Small intestine (tissue), 7 donors: Measurements from ENCODE around the gene TEC. TPM values are rescaled to one million over a fixed set of nuclear protein-coding genes. Genes with fewer than 3 reads are reported as not detected.
A peak's percentile ranks its signal among the peaks of the same experiment; 100 is the strongest.

Experiments
- DNase-seq, 2 donors: peaks; one replicate each; pipeline versions ENCODE4 v3.0.0 to v3.0.0-alpha.2; 2013
- FAIRE-seq: peaks from 2 replicates; lab custom pipeline; 2012; peaks lifted over from hg19 to GRCh38; lab: Jason Lieb, UNC
- H3K27ac ChIP-seq, 3 donors: one replicate each; pipeline ENCODE4 v1.5.1; 2013; ENCODE audit warnings: low read length in 2 of 3, mild to moderate bottlenecking in 2 of 3, control low read depth in 1 of 3, inconsistent platforms in 1 of 3, low read depth in 1 of 3, moderate library complexity in 1 of 3
- H3K27me3 ChIP-seq, 3 donors: one replicate each; pipeline ENCODE4 v1.6.1; 2013; ENCODE audit warnings: low read length in 3 of 3, inconsistent platforms in 1 of 3; ENCODE audit not compliant: control insufficient read depth in 3 of 3, insufficient read depth in 3 of 3
- H3K36me3 ChIP-seq, 3 donors: one replicate each; pipeline ENCODE4 v1.6.1; 2013; ENCODE audit warnings: low read length in 3 of 3, inconsistent platforms in 1 of 3, low read depth in 1 of 3, mild to moderate bottlenecking in 1 of 3, moderate library complexity in 1 of 3; ENCODE audit not compliant: control insufficient read depth in 3 of 3, insufficient read depth in 2 of 3
- H3K4me1 ChIP-seq, 3 donors: one replicate each; pipeline ENCODE4 v1.6.1; 2013; ENCODE audit warnings: low read length in 2 of 3, inconsistent platforms in 1 of 3, low read depth in 1 of 3, mild to moderate bottlenecking in 1 of 3, moderate library complexity in 1 of 3; ENCODE audit not compliant: control insufficient read depth in 3 of 3, insufficient read depth in 2 of 3
- H3K4me3 ChIP-seq, 3 donors: one replicate each; pipeline ENCODE4 v1.5.1; 2013; ENCODE audit warnings: low read length in 3 of 3, control low read depth in 1 of 3, inconsistent platforms in 1 of 3, low read depth in 1 of 3, mild to moderate bottlenecking in 1 of 3, moderate library complexity in 1 of 3
- H3K9me3 ChIP-seq, 2 donors: one replicate each; pipeline ENCODE4 v1.6.1; 2013; ENCODE audit warnings: low read depth in 1 of 2, low read length in 1 of 2; ENCODE audit not compliant: control insufficient read depth in 2 of 2, insufficient read depth in 1 of 2
- WGBS, 3 donors: extraction: QIAGEN DNeasy Blood & Tissue Kit; methylation state at CpG; one replicate each; pipeline ENCODE4 v1.1.7; 2013; 5-methylcytosine and 5-hydroxymethylcytosine counted together
- polyA plus RNA-seq, 4 donors: library from polyadenylated mRNA; stranded (reverse) in 3 of 4; unstranded in 1 of 4; fragments of 200-250 nt in 3 of 4; fragments of 120-200 nt in 1 of 4; gene quantifications; one replicate each; pipeline versions ENCODE4 v1.2.1 to v1.2.3, GENCODE V29; 2013
- donor health status: healthy with polysubstance abuse.
- donor health status: control.
- donor health status: control.
- donor health status: Bipolar disorder and iron deficiency.
- donor health status: healthy.

Gene TEC
- polyA plus RNA-seq, 4 donors, result 1.3 to 4.5 (median 3.3) TPM

GRCh38 chr4:48243887-48244286 lies 25.8 kb downstream of the TEC start:
- WGBS, 3 donors, result 73 to 91% (median 87%) methylated on average over 2 of the region's 2 CpGs
- Histone ChIP-seq H3K9me3 (no peaks in the 10 kb centered on the region), H3K4me3 (no peak overlapping the region), H3K4me1 (no peaks in the 10 kb centered on the region), H3K27ac (no peak overlapping the region), H3K36me3 (no peaks in the 10 kb centered on the region), H3K27me3 (no peaks in the 10 kb centered on the region)
- FAIRE-seq, result no peak
- peak in 1 of 2 donors; percentile 38 for DNase-seq

GRCh38 chr4:48243429-48243828 lies 26.2 kb downstream of the TEC start:
- DNase-seq, result peak; percentile 47 to 50
- 54 to 81% (median 80%) methylated on average over 3 of the region's 3 CpGs for WGBS, 3 donors
- H3K4me1 ChIP-seq, result no peaks in the 10 kb centered on the region
- no peak overlapping the region for H3K27ac ChIP-seq
- no peaks in the 10 kb centered on the region for H3K9me3 ChIP-seq
- FAIRE-seq, result no peak
- no peaks in the 10 kb centered on the region for H3K36me3 ChIP-seq
- H3K27me3 ChIP-seq, result no peaks in the 10 kb centered on the region
- H3K4me3 ChIP-seq, result no peak overlapping the region

GRCh38 chr4:48242511-48243195 lies 27.0 kb downstream of the TEC start:
- H3K36me3 ChIP-seq, result no peaks in the 10 kb centered on the region
- H3K4me3 ChIP-seq, result no peak overlapping the region
- no peak for FAIRE-seq
- H3K9me3 ChIP-seq, result no peaks in the 10 kb centered on the region
- no peak overlapping the region for H3K27ac ChIP-seq
- H3K27me3 ChIP-seq, result no peaks in the 10 kb centered on the region
- 69 to 89% (median 82%) methylated on average over 1 of the region's 1 CpG for WGBS, 3 donors
- no peak for DNase-seq
- H3K4me1 ChIP-seq, result no peaks in the 10 kb centered on the region

GRCh38 chr4:48241731-48242130 lies 27.9 kb downstream of the TEC start:
- no peak for DNase-seq
- no peaks in the 10 kb centered on the region for H3K36me3 ChIP-seq
- no peaks in the 10 kb centered on the region for H3K4me1 ChIP-seq
- no peak overlapping the region for H3K27ac ChIP-seq
- no peaks in the 10 kb centered on the region for H3K9me3 ChIP-seq
- FAIRE-seq, result no peak
- H3K27me3 ChIP-seq, result no peaks in the 10 kb centered on the region
- no peak overlapping the region for H3K4me3 ChIP-seq
- 93 to 97% (median 96%) methylated on average over 2 of the region's 2 CpGs for WGBS, 3 donors

GRCh38 chr4:48237996-48238645 lies 31.5 kb downstream of the TEC start:
- Histone ChIP-seq H3K36me3 (no peaks in the 10 kb centered on the region), H3K4me1 (no peaks in the 10 kb centered on the region), H3K4me3 (no peak overlapping the region), H3K27ac (no peak overlapping the region), H3K9me3 (no peaks in the 10 kb centered on the region), H3K27me3 (no peaks in the 10 kb centered on the region)
- FAIRE-seq (no peak), DNase-seq (peak; percentile 19 to 75)
- 10 to 31% (median 14%) methylated on average over 4 of the region's 4 CpGs for WGBS, 3 donors

- no peaks in the 10 kb centered on the region for H3K27me3 ChIP-seq
- no peaks in the 10 kb centered on the region for H3K36me3 ChIP-seq
- no peak overlapping the region for H3K27ac ChIP-seq
- no peaks in the 10 kb centered on the region for H3K9me3 ChIP-seq
- no peaks in the 10 kb centered on the region for H3K4me1 ChIP-seq
- H3K4me3 ChIP-seq, result no peak overlapping the region
- DNase-seq (no peak), FAIRE-seq (no peak)
- 91 to 92% (median 92%) methylated on average over 1 of the region's 1 CpG for WGBS, 3 donors
Measured at GRCh38 chr4:48235050-48235449, 34.6 kb downstream of the TEC start.

- Histone ChIP-seq H3K4me3 (no peak overlapping the region), H3K27ac (no peak overlapping the region), H3K27me3 (no peaks in the 10 kb centered on the region), H3K36me3 (no peaks in the 10 kb centered on the region), H3K9me3 (no peaks in the 10 kb centered on the region), H3K4me1 (no peaks in the 10 kb centered on the region)
- DNase-seq (peak in 1 of 2 donors; percentile 31), FAIRE-seq (no peak)
- WGBS, 3 donors, result 40 to 50% (median 49%) methylated on average over 2 of the region's 2 CpGs
Measured at GRCh38 chr4:48234575-48234974, 35.1 kb downstream of the TEC start.

- no peak for FAIRE-seq
Measured at GRCh38 chr4:48228949-48229348, 40.7 kb downstream of the TEC start.

More at GRCh38 chr4:48228949-48229348, 40.7 kb downstream of the TEC start:
- Histone ChIP-seq H3K4me3 (no peak overlapping the region), H3K9me3 (no peaks in the 10 kb centered on the region), H3K27me3 (no peaks in the 10 kb centered on the region), H3K4me1 (no peaks in the 10 kb centered on the region), H3K27ac (no peak overlapping the region), H3K36me3 (peaks cover 0 to 10% (median 0%) of the 10 kb centered on the region in 3 donors)
- 75 to 88% (median 76%) methylated on average over 1 of the region's 1 CpG for WGBS, 3 donors
- DNase-seq, result peak; percentile 47 to 72
